Hematopoietic multipotent progenitor cell treated with erythropoietin and hydrocortisone succinate and interleukin-3 and kit ligand, for 8 days (in vitro differentiated cells): Measurements from ENCODE around the gene NONO.
"Not testable (repeated sequence)": the region's sequence is repeated elsewhere in the genome, so short reads cannot be mapped to it uniquely, and the experiment has no call there.

Experiments
- DNase-seq: peaks from one replicate; pipeline ENCODE4 v3.0.0-alpha.2; 2015

The NONO gene

GRCh38 chrX:71291381-71291780 lies 7.9 kb downstream of the NONO start:
- no peak for DNase-seq

GRCh38 chrX:71292669-71293365 lies 9.4 kb downstream of the NONO start:
- DNase-seq, result no peak

DNA sequence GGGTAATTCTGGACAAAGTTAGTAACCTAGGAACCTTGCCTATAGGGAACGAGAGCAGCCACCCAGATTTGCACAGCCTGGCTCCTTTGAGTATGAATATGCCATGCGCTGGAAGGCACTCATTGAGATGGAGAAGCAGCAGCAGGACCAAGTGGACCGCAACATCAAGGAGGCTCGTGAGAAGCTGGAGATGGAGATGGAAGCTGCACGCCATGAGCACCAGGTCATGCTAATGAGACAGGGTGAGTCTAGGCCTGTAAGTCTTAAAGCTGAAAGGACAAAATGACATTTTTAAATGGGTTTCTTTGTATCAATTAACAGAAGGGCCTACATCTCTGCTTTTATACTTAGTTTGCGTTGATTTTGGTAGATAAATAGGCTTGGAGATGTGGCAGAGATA lies 13.4 kb downstream of the NONO start:
- no peak for DNase-seq

- no peak for DNase-seq
These were observed 14.7 kb downstream of the NONO start for GRCh38 chrX:71298119-71298518.

GRCh38 chrX:71300064-71300463 lies 16.6 kb downstream of the NONO start:
- not testable (repeated sequence) for DNase-seq

DNA sequence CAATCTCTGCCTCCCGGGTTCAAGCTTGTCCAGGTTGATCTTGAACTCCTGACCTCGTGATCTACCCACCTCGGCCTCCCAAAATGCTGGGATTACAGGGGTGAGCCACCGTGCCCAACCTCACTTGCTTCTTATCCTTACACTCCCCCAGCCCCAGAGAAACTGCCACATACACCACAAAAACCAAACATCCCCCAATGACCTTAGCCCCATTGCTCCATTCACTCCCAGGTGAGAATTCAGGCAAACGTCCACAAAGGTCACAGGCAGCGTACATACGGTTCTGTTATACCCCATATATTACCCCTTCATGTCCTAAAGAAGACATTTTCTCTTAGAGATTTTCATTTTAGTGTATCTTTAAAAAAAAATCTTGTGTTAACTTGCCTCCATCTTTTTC lies 17.1 kb downstream of the NONO start:
- DNase-seq, result not testable (repeated sequence)

DNA sequence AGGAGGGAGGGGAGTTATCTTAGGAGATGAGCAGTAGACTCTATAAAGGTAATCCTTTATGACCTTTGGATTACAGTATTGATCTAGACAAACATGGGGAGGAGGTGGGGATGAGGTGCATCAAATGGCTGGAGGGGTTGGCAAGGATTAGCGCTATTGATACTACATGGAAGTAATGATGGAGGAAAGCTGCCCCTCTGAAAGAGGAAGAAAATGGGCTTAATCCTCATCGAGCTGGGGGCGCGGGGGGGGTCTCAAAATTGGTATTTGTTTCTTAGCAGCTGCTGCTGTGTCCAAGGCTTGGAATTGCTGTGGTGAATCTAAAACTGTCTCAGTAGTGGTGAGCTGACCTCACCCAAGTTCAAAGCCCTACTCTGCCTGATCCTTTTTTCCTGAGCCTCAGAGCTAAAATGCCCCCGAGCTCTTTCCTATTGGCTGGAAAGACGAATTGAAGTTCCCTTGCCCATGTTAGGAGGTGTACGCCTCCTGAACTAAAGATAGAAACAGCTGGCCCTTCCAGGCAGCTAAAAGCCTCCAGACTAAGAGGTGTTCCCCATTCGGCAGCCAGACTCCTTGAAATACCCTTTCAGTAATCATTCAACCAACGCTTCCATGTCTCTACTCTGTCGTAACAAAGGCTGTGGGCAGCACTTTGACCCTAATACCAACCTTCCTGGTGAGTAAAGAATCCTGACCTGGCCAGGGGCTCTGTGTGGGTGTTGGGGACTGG lies 17.9 kb downstream of the NONO start, which contains the start of gene ITGB1BP2:
Gene ITGB1BP2 (plus strand): TSS at position 556 of the 730 bp plus-strand sequence. CDS start 57 bp downstream, at position 613.
- no peak for DNase-seq

GRCh38 chrX:71302461-71303213 lies 19.2 kb downstream of the NONO start:
- DNase-seq, result no peak

DNA sequence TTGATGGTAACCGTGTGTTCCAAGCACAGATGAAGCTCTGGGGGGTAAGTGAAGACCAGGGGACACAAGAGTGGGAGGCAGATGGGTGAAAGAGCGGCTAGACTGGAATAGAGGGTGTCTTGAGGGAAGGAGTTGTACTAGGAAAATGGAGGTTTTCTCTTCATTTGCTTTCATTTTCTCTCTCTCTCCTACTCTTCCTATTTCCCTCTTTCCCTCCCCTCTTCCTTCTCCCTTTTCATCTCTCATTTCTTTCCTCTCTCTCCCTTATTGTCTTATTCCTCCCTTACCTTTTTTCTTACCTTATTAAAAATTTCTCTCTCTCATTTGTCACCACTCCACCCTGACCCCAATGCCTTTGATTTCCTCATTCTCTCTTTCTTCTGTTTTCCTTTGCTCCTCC lies 21.1 kb downstream of the NONO start:
- DNase-seq, result no peak

DNA sequence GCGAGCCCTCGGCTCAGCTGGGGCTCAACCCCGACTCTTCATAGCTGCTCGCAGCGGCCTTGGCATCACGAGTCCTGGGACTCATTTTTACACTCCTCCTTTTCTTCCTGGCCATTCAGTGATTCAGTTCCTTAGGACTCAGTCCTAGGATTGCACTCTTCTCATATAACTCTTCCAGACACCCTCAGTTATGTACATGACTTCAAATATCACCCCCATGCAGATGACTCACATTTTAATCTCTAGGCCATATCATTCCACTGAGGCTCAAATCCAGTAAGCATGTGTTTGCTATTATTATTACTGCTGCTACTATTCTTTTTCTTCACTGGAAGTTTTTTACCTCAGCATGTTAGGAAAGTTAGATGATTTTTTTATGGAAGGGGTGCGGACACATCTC lies 32.5 kb downstream of the NONO start:
- no peak for DNase-seq

DNA sequence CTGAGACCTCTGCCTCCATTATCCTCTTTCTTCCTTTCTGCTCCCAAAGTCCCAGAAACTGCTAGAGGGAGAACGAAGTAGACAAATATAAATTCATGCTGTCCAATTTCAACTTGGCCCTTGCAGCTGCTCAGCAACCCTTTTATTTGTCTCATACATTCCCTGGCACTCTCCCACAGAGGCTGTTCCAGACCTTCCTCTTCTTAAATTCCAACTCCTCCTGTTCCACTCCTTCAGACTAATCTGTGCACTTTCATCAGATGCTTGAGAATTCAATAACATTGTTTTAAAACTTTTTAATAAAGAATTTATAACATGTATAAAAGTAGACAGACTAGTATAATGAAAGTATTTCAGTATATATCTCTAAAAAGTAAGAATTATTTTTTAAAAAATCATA lies 33.5 kb downstream of the NONO start:
- DNase-seq, result not testable (repeated sequence)

DNA sequence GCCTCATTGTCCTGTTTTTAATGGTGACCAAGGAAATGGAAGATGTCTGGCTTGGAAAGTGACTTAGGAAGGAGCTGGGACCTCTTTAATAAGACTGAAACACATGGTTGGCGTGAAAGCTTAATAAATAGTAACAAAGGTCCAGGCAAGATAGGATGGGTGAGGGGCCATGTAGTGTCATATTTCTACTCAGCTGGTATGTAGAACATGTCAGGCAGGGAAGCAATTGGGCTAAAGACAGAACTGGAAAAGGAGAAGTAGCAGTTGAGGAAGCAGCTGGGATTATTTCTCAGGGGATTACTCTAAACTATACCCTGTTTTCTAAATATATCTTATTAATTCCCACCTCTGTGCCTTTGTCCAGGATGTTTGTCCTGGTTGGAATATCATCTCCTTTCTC lies 36.7 kb downstream of the NONO start:
- DNase-seq, result no peak

DNA sequence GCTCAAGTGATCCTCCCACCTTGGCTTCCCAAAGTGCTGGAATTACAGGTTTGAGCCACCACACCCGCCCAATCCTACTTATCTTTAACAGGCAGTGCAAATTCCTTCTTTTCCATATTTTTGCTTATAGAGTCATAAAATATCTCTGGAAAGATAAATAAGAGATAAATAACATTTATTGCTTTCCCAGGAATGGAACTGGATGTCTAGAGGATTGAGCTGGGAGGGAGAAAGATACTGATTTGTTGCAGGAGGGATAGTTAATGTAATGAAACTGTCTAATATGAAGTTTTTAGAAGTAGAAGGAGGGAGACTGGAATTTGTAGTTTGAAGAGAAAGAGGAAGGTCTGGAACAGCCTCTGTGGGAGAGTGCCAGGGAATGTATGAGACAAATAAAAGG lies 38.3 kb downstream of the NONO start:
- DNase-seq, result no peak

DNA sequence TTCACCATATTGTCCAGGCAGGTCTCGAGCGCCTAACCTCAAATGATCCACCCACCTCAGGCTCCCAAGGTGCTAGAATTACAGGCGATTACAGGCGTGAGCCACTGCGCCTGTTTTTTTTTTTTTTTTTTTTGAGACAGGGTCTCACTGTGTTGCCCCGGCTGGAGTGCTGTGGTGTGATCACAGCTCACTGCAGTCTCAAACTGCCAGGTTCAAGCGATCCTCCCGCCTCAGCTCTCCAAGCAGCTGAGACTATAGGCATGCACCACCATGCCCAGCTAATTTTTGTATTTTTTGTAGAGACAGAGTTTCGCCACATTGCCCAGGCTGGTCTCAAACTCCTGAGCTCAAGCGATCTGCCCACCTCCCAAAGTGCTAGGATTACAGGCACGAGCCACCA lies 41.0 kb downstream of the NONO start:
- not testable (repeated sequence) for DNase-seq

DNA sequence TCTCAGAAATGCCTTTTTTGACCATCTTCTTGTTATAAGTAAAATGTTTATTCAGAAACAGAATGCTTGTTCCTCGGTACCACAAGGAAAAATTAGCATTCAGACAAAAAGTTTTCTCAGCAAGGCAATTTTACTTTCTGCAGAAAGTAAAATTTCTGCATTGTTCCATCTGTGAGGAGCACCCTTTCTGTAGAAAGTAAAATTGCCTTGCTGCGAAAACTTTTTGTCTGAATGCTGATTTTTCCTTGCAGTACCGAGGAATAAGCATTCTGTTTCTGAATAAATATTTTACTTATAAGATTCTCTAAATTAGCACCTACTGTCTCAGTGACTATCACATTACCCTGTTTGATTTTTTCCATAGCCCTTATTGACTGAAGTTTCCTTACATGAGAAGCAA lies 43.0 kb downstream of the NONO start:
- DNase-seq, result no peak

GRCh38 chrX:71349151-71349665 lies 65.8 kb downstream of the NONO start:
- not testable (repeated sequence) for DNase-seq

DNA sequence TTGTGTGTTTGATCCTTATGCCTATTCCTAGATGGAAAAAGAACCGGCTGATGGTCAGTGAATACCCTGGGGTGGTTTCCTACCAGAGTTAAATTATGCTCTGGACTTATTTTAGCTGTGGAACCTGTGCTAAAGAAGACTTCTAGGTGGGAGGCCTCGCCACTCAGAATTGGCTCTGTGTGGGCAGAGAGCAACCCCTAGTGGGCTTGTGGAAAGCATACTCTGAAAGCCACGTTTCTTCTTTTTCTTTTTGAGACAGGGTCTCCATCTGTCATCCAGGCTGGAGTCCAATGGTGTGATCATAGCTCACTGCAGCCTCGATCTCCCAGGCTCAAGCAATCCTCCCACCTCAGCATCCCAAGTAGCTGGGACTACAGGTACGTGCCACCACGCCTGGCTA lies 66.4 kb downstream of the NONO start:
- not testable (repeated sequence) for DNase-seq
